C4-2B (cell line): Measurements from ENCODE around the gene NPAS3.

ENCODE experiments used
- ZFX ChIP-seq: fragments of 450-650 bp; IDR thresholded peaks from 2 replicates; pipeline ENCODE4 v1.6.1; 2017
- TF ChIP-seq, protein P1 (sequence below): fragments of 450-650 bp; conservative IDR thresholded peaks from 2 replicates; pipeline ENCODE4 v1.5.1; 2017; ENCODE audit warnings: mild to moderate bottlenecking

GRCh38 chr14:33335366-33335765, 396.7 kb downstream of the NPAS3 start:
- TF ChIP-seq, protein P1, sequence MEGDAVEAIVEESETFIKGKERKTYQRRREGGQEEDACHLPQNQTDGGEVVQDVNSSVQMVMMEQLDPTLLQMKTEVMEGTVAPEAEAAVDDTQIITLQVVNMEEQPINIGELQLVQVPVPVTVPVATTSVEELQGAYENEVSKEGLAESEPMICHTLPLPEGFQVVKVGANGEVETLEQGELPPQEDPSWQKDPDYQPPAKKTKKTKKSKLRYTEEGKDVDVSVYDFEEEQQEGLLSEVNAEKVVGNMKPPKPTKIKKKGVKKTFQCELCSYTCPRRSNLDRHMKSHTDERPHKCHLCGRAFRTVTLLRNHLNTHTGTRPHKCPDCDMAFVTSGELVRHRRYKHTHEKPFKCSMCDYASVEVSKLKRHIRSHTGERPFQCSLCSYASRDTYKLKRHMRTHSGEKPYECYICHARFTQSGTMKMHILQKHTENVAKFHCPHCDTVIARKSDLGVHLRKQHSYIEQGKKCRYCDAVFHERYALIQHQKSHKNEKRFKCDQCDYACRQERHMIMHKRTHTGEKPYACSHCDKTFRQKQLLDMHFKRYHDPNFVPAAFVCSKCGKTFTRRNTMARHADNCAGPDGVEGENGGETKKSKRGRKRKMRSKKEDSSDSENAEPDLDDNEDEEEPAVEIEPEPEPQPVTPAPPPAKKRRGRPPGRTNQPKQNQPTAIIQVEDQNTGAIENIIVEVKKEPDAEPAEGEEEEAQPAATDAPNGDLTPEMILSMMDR = no peak
- TF ChIP-seq ZFX = no peak
